NCI-H345 treated with DMSO at 0.1 percent for 48 hours (cell line): ENCODE results near the gene THRB.

ENCODE experiments used
- DNase-seq: peaks from one replicate; lab custom pipeline; 2025; ENCODE audit not compliant: unreplicated experiment; lab: John Stamatoyannopoulos, UW

Gene THRB

GRCh38 chr3:24357635-24358034 lies 137.0 kb downstream of the THRB start:
- no peak for DNase-seq

- DNase-seq = no peak
Observed at GRCh38 chr3:24355806-24356205, 138.8 kb downstream of the THRB start.

GRCh38 chr3:24354230-24354629 lies 140.4 kb downstream of the THRB start:
- no peak for DNase-seq

GRCh38 chr3:24352893-24353553 lies 141.6 kb downstream of the THRB start:
- DNase-seq = no peak

GRCh38 chr3:24351779-24352469 lies 142.7 kb downstream of the THRB start:
- no peak for DNase-seq

GRCh38 chr3:24349367-24350019 lies 145.2 kb downstream of the THRB start:
- DNase-seq = no peak

GRCh38 chr3:24348348-24348747 lies 146.3 kb downstream of the THRB start:
- no peak for DNase-seq

- DNase-seq = no peak
Observed at GRCh38 chr3:24344784-24345439, 149.7 kb downstream of the THRB start.

- DNase-seq = no peak
Observed at GRCh38 chr3:24343084-24343783, 151.4 kb downstream of the THRB start.

GRCh38 chr3:24342275-24342674 lies 152.4 kb downstream of the THRB start:
- DNase-seq = no peak

GRCh38 chr3:24341668-24342067 lies 153.0 kb downstream of the THRB start:
- no peak for DNase-seq

GRCh38 chr3:24340966-24341365 lies 153.7 kb downstream of the THRB start:
- no peak for DNase-seq

GRCh38 chr3:24340161-24340560 lies 154.5 kb downstream of the THRB start:
- DNase-seq = no peak

GRCh38 chr3:24339266-24339825 lies 155.3 kb downstream of the THRB start:
- no peak for DNase-seq

- DNase-seq = no peak
Observed at GRCh38 chr3:24338409-24339130, 156.1 kb downstream of the THRB start.

- DNase-seq = no peak
Observed at GRCh38 chr3:24336101-24336500, 158.5 kb downstream of the THRB start.

GRCh38 chr3:24332092-24332491 lies 162.6 kb downstream of the THRB start:
- DNase-seq = no peak

- no peak for DNase-seq
Observed at GRCh38 chr3:24323272-24323671, 171.4 kb downstream of the THRB start.

- DNase-seq = no peak
Observed at GRCh38 chr3:24320601-24321000, 174.0 kb downstream of the THRB start.

GRCh38 chr3:24318677-24319287 lies 175.9 kb downstream of the THRB start:
- no peak for DNase-seq
